Endothelial cell (in vitro differentiated cells): ENCODE measurements around the gene GFRA3. TPM values are rescaled to one million over a fixed set of nuclear protein-coding genes. Genes with fewer than 3 reads are reported as not detected.
A peak's percentile ranks its signal among the peaks of the same experiment; 100 is the strongest.
"Not testable (repeated sequence)": the region's sequence is repeated elsewhere in the genome, so short reads cannot be mapped to it uniquely, and the experiment has no call there.

ENCODE experiments used
- DNase-seq: peaks from one replicate; pipeline ENCODE4 v3.0.0; 2021; ENCODE audit warnings: low spot score
- H3K27ac Mint-ChIP-seq: one replicate; pipeline ENCODE4 v1.8.0; 2021; ENCODE audit warnings: mixed read lengths, inconsistent platforms; ENCODE audit not compliant: unreplicated experiment
- H3K27me3 Mint-ChIP-seq: one replicate; pipeline ENCODE4 v1.8.0; 2021; ENCODE audit warnings: mild to moderate bottlenecking, moderate library complexity, mixed read lengths, inconsistent platforms; ENCODE audit not compliant: unreplicated experiment
- H3K36me3 Mint-ChIP-seq: one replicate; pipeline ENCODE4 v1.8.0; 2021; ENCODE audit warnings: mild to moderate bottlenecking, low read depth, mixed read lengths, inconsistent platforms; ENCODE audit not compliant: unreplicated experiment
- H3K4me1 Mint-ChIP-seq: one replicate; pipeline ENCODE4 v1.8.0; 2021; ENCODE audit warnings: mild to moderate bottlenecking, mixed read lengths, inconsistent platforms; ENCODE audit not compliant: unreplicated experiment
- H3K4me3 Mint-ChIP-seq: one replicate; pipeline ENCODE4 v1.8.0; 2021; ENCODE audit warnings: mild to moderate bottlenecking, mixed read lengths, inconsistent platforms; ENCODE audit not compliant: unreplicated experiment
- H3K9me3 Mint-ChIP-seq: one replicate; pipeline ENCODE4 v1.8.0; 2021; ENCODE audit warnings: mixed read lengths, inconsistent platforms; ENCODE audit not compliant: unreplicated experiment
- long read RNA-seq: library from polyadenylated mRNA; unstranded; transcript quantifications from one replicate; pipeline ENCODE4 v2.0.0, GENCODE V29; 2020; ENCODE audit not compliant: unreplicated experiment
- total RNA-seq: library from RNA; stranded (reverse); fragmentation: NEBNext Ultra II Directional; extraction: Animal tissue kit (Norgen Biotek cat#: 25700); gene quantifications from one replicate; pipeline ENCODE4 v1.2.1, GENCODE V29; 2021; ENCODE audit not compliant: unreplicated experiment
- TF ChIP-seq, protein P1 (sequence below): fragments of 200-600 bp; sonication (generic); IDR thresholded peaks from one replicate; pipeline ENCODE4 v1.5.0; 2021; ENCODE audit warnings: antibody characterized with exemption; ENCODE audit not compliant: unreplicated experiment

Gene GFRA3, protein sequence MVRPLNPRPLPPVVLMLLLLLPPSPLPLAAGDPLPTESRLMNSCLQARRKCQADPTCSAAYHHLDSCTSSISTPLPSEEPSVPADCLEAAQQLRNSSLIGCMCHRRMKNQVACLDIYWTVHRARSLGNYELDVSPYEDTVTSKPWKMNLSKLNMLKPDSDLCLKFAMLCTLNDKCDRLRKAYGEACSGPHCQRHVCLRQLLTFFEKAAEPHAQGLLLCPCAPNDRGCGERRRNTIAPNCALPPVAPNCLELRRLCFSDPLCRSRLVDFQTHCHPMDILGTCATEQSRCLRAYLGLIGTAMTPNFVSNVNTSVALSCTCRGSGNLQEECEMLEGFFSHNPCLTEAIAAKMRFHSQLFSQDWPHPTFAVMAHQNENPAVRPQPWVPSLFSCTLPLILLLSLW
- 0.13 TPM for total RNA-seq
- long read RNA-seq: 0 reads

DNA sequence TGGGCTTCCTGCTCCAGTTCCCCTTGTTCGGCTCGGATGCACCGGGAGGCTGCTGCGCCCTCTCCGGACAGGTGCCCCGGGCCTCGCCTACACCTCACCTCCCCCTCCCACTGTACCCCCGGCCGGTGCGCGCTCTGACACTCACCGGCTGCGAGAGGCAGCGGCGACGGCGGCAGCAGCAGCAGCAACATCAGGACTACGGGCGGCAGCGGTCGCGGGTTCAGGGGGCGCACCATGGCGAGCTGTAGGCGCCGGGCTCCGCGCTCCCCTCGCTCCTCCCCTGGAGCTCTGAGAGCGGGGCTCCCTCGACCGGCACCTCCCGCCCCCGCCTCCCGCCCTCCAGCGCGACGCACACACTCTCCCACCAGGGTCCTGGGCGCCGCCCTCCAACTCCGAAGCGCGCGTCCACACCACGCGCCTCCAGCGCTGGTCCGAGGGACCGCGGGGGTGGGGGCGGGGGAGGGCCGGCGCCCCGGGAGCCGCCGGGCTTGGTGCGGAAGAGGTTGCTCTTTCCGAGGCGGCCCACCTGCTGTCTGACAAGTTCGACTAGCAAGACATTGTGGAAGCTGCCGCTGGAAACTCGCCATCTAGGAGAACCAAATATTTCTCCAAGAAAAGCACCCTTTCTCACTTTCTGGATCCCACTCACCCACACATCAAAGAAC is at the start of gene GFRA3:
GFRA3 (minus strand) TSS at position 433 of the 665 bp plus-strand sequence; CDS start at position 236, 197 bp downstream.
- peak; percentile 14 for DNase-seq
- Mint-ChIP-seq H3K9me3 (no peaks in the 10 kb centered on the region), H3K4me1 (peaks cover 9% of the 10 kb centered on the region), H3K27ac (no peak within 1 kb of the TSS), H3K36me3 (peaks cover 5% of the 10 kb centered on the region), H3K27me3 (peaks cover 10% of the 10 kb centered on the region), H3K4me3 (peak within 1 kb of the TSS; percentile 72)
- TF ChIP-seq, protein P1, sequence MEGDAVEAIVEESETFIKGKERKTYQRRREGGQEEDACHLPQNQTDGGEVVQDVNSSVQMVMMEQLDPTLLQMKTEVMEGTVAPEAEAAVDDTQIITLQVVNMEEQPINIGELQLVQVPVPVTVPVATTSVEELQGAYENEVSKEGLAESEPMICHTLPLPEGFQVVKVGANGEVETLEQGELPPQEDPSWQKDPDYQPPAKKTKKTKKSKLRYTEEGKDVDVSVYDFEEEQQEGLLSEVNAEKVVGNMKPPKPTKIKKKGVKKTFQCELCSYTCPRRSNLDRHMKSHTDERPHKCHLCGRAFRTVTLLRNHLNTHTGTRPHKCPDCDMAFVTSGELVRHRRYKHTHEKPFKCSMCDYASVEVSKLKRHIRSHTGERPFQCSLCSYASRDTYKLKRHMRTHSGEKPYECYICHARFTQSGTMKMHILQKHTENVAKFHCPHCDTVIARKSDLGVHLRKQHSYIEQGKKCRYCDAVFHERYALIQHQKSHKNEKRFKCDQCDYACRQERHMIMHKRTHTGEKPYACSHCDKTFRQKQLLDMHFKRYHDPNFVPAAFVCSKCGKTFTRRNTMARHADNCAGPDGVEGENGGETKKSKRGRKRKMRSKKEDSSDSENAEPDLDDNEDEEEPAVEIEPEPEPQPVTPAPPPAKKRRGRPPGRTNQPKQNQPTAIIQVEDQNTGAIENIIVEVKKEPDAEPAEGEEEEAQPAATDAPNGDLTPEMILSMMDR: no peak

DNA sequence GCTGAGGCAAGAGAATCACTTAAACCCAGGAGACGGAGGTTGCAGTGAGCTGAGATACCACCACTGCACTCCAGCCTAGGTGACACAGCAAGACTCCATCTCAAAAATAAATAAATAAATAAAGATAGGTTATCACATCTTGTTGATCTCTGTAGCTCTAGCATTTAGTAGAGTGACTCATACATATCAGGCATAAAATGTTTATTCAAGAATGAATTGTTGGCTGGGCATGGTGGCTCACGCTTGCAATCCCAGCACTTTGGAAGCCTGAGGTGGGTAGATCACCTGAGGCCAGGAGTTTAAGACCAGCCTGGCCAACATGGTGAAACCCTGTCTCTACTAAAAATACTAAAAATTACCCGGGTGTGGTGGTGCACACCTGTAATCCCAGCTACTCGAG is 43.8 kb upstream of the GFRA3 start:
- not testable (repeated sequence) for H3K4me1 Mint-ChIP-seq, H3K27ac Mint-ChIP-seq, H3K36me3 Mint-ChIP-seq, DNase-seq, H3K27me3 Mint-ChIP-seq, H3K9me3 Mint-ChIP-seq, H3K4me3 Mint-ChIP-seq

DNA sequence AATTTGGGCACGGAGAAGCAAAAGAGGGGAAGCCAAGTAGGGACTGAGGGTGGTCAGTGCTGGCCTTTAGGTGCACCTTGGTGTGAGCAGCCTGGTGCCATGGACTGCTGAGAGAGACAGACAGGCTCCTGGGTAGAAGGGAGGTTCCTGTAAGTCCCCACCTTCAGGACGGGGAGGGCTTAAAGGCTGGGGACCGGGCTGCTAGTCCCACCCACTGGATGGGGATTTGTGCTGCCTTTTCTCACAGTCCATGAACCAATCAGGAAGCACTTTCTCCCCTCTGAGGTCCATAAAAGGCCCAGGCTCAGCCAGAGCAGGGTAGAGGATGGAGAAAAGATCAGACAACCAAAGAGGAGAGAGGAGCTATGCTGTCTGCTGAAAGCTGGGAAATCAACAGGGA is 41.9 kb upstream of the GFRA3 start:
- no peaks in the 10 kb centered on the region for H3K4me1 Mint-ChIP-seq
- no peak overlapping the region for H3K4me3 Mint-ChIP-seq
- peaks cover 2% of the 10 kb centered on the region for H3K27me3 Mint-ChIP-seq
- no peaks in the 10 kb centered on the region for H3K9me3 Mint-ChIP-seq
- H3K27ac Mint-ChIP-seq: no peak overlapping the region
- TF ChIP-seq, protein P1: no peak
- no peaks in the 10 kb centered on the region for H3K36me3 Mint-ChIP-seq
- no peak for DNase-seq

DNA sequence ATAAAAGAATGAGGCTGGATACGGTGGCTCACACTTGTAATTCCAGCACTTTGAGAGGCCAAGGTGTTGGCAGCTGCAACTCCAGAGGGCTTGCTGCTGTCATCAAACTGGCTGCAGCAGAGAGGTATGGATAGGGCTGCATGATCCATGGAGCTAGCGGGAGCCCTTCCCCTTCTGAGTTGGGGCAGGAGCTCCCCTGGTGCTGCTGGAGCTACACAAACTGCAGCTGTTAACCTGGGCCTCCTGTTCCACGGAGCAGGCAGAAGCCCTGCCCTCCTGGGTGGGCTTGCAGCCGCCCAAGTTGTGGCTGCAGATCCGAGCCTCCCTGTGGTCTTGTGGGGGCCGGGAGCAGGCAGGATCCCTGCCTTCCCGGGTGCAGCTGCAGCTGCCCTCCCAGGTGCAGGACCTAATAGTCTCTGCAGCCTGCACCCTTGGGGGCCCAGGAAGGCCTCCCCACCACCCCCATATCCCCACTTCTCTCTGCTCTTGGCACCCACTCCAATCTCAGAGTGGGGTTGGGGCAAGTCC is 41.4 kb upstream of the GFRA3 start:
- H3K27me3 Mint-ChIP-seq: peaks cover 2% of the 10 kb centered on the region
- no peak overlapping the region for H3K27ac Mint-ChIP-seq
- H3K4me3 Mint-ChIP-seq: no peak overlapping the region

DNA sequence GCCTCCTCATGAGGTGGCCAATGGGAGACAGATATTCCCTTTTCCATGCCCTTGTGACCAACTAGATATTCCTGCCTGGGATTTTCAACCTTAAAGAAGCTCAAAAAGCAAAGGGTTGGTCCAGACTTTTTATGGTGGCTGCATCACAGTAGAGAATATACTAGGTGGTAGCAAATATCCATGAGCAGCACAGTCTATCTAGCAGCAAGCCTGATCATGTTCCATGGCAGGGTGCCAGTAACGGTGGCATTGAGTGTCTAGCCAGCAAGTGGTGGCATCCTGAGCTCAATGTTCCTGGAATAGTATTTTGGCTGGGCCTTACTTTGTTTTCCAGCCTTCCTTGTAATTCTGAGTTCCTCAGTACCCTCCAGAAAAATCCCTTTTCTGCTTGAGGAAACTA is 31.4 kb upstream of the GFRA3 start:
- TF ChIP-seq, protein P1: no peak
- Mint-ChIP-seq H3K27me3 (no peaks in the 10 kb centered on the region), H3K27ac (no peak overlapping the region), H3K36me3 (peaks cover 3% of the 10 kb centered on the region), H3K9me3 (no peaks in the 10 kb centered on the region), H3K4me1 (no peaks in the 10 kb centered on the region), H3K4me3 (no peak overlapping the region)
- no peak for DNase-seq

More for the DNA sequence above, 41.4 kb upstream of the GFRA3 start:
- Mint-ChIP-seq H3K4me1 (no peaks in the 10 kb centered on the region), H3K36me3 (no peaks in the 10 kb centered on the region), H3K9me3 (no peaks in the 10 kb centered on the region)
- TF ChIP-seq, protein P1: no peak
- no peak for DNase-seq
